Adipocyte (in vitro differentiated cells): ENCODE data around the gene ZCCHC17.

Source experiments
- DNase-seq: peaks from one replicate; pipeline ENCODE4 v3.0.0-alpha.2; 2015; ENCODE audit warnings: low read depth
- H3K27me3 ChIP-seq: replicated peaks from 2 replicates; pipeline ENCODE4 v1.7.0; 2013; ENCODE audit warnings: mild to moderate bottlenecking, low read length, moderate library complexity; ENCODE audit not compliant: control insufficient read depth, insufficient read depth
- H3K36me3 ChIP-seq: 2 replicates; pipeline ENCODE4 v1.7.0; 2013; ENCODE audit warnings: low read length, mild to moderate bottlenecking, moderate library complexity; ENCODE audit not compliant: control insufficient read depth, insufficient read depth, severe bottlenecking
- H3K4me1 ChIP-seq: 2 replicates; pipeline ENCODE4 v1.7.0; 2013; ENCODE audit warnings: mild to moderate bottlenecking, low read length, moderate library complexity; ENCODE audit not compliant: control insufficient read depth, insufficient read depth
- H3K4me3 ChIP-seq: 2 replicates; pipeline ENCODE4 v1.7.0; 2013; ENCODE audit warnings: mild to moderate bottlenecking, low read length, moderate library complexity
- H3K9ac ChIP-seq: 2 replicates; pipeline ENCODE4 v1.7.0; 2013; ENCODE audit warnings: mild to moderate bottlenecking, low read length, moderate library complexity
- H3K9me3 ChIP-seq: 2 replicates; pipeline ENCODE4 v1.7.0; 2013; ENCODE audit warnings: mild to moderate bottlenecking, low read length, moderate library complexity; ENCODE audit not compliant: control insufficient read depth

The ZCCHC17 gene

DNA sequence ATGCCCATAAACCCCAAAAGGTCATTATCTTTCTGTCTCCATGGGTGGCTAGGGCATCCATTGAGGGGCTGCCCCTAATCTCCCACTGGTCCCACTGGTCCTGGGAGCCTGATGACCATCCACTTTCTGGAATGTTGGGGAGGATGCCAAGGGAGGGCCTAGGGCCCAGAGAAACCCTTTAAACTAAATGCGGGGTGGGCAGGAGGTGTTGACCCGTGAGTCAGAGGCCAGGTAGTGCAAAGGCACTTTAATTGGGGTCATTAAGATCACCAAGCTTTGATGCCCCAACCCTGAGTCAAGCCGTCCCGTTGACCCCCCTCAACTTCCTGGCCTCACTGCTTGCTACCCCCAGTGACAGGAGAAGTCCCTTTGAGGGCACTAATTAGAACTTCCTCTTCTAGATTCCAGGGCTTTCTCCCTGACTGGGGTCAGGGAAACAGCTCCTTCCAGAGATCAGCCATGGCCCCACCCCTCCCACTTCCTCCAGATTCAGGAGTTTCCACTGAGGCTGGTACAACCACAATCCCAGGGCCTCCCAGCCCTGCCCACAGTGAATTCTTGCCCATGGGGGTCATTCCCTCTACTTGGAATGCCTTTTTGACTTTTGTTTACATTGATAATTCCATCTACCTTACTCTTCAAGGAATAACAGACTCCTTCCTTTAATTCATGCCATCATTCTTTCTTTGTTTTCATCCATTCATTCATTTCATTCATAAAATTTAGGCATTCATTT is 100.7 kb downstream of the ZCCHC17 start:
- no peaks in the 10 kb centered on the region for H3K36me3 ChIP-seq
- no peaks in the 10 kb centered on the region for H3K9me3 ChIP-seq
- H3K4me1 ChIP-seq, result peaks cover 23% of the 10 kb centered on the region
- peaks cover 4% of the 10 kb centered on the region for H3K27me3 ChIP-seq
- H3K9ac ChIP-seq, result no peak overlapping the region
- DNase-seq, result peak; percentile 13
- H3K4me3 ChIP-seq, result no peak overlapping the region

DNA sequence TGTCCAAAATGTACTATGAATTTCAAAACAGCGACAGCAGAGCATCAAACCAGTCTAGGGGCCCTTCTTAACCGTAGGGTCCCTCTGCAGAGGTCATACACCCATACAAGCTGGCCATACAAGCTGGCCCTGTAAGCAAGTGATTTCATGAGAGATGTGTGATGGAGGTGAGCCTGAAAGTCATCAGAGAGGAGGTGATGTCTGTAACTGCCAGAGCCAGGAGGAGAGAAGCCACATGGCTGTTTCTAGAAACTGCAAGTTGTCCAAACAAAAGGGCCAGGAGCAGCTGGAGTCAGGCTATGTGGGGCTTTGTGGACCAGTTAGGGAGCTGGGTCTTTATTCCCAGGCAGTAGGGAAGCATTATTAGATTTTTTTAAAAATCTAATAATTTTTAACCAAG is 101.4 kb downstream of the ZCCHC17 start:
- peaks cover 3% of the 10 kb centered on the region for H3K27me3 ChIP-seq
- H3K9ac ChIP-seq, result no peak overlapping the region
- H3K36me3 ChIP-seq, result no peaks in the 10 kb centered on the region
- no peaks in the 10 kb centered on the region for H3K9me3 ChIP-seq
- no peak overlapping the region for H3K4me3 ChIP-seq
- H3K4me1 ChIP-seq, result peaks cover 23% of the 10 kb centered on the region
- no peak for DNase-seq

DNA sequence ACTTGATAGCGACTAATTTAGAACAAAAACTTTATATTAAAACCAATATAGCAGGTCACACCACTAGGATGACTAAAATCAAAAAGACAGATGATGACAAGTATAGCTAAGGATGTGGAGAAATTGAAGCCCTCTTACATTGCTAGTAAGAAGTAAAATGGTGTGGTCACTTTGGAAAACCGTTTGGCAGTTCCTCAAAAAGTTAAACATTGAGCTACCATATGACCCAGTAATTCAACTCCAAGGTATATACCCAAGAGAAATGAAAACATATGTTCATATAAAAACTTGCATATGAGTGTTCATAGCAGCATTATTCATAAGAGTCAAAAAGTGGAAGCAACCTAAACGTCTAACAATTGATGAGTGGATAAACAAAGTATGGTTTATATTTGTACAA is 103.1 kb downstream of the ZCCHC17 start:
- DNase-seq, result no peak
- Histone ChIP-seq H3K9me3 (no peaks in the 10 kb centered on the region), H3K4me1 (peaks cover 18% of the 10 kb centered on the region), H3K9ac (no peak overlapping the region), H3K4me3 (no peak overlapping the region), H3K36me3 (no peaks in the 10 kb centered on the region), H3K27me3 (peaks cover under 1% of the 10 kb centered on the region)

DNA sequence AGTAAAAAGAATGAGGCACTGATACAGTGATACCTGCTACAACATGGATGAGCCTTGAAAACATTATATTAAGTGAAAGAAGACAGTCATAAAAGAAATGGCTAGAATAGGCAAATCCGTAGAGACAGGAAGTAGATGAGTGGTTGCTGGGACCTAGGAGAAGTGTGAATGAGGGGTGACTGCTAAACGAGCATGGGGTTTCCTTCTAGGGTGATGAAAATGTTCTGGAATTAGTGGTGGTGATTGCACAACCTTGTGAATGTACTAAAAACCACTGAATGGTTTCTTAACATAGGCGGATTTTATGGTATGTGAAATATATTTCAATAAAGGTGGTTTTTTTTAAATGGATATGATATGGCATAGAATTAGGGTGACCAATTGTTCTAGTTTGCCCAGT is 103.6 kb downstream of the ZCCHC17 start:
- Histone ChIP-seq H3K9ac (no peak overlapping the region), H3K4me1 (peaks cover 18% of the 10 kb centered on the region), H3K4me3 (no peak overlapping the region), H3K36me3 (no peaks in the 10 kb centered on the region), H3K27me3 (no peaks in the 10 kb centered on the region), H3K9me3 (no peaks in the 10 kb centered on the region)
- peak; percentile 63 for DNase-seq

DNA sequence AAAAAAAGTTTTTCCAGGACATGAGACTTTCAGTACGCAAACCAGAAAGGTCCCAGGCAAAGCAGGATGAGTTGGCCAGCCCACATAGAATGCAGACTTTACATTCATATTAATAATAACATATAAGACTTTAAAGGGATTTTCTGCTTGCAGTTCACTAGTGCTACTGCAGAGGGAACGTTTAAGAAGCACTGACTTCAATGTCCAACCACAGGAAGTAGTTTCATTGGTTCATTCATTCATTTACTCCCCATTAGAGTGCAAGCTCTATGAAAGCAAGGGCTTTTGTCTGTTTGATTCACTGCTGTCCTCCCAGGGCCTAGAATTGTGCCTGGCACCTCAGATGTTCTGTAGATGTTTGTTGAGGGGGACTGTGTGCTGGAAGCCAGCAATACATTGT is 104.4 kb downstream of the ZCCHC17 start:
- Histone ChIP-seq H3K27me3 (no peaks in the 10 kb centered on the region), H3K9ac (no peak overlapping the region), H3K4me3 (no peak overlapping the region), H3K9me3 (no peaks in the 10 kb centered on the region), H3K4me1 (peaks cover 18% of the 10 kb centered on the region), H3K36me3 (no peaks in the 10 kb centered on the region)
- DNase-seq, result peak; percentile 14

DNA sequence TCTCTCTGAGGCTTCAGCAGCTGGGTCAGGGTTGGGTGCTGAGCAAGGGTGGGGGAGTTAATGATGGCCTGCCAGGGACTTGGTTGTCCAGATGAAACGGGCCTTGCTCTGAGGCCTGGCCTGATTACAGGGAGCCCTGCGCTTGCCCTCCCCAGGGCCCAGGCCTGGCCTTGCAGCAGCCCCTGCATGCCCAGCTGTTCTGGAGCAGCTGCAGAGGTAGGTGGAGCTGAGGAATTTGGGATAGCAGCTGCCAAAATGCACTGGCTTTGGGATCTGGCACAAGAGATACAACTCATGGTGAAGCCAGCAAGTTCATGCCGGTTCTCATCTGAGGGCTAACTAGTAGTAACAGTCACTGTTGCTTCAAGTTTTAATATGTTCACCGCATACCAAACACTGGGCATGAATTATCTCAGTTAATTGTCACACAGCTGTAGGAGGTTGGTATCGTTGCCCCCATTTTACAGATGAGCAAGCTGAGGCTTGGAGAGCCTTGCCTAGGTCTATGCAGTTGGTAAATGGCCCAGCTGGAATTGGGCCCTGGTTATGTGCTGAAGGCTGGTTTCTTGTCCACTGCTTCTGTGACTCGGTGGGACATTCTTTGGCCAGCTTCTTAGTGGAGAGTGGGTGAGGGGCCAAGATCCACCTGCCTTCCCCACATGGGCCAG is 108.9 kb downstream of the ZCCHC17 start:
- peaks cover 14% of the 10 kb centered on the region for H3K4me1 ChIP-seq
- no peaks in the 10 kb centered on the region for H3K9me3 ChIP-seq
- no peaks in the 10 kb centered on the region for H3K36me3 ChIP-seq
- no peak overlapping the region for H3K9ac ChIP-seq
- H3K4me3 ChIP-seq, result no peak overlapping the region
- DNase-seq, result no peak
- H3K27me3 ChIP-seq, result peaks cover 2% of the 10 kb centered on the region

DNA sequence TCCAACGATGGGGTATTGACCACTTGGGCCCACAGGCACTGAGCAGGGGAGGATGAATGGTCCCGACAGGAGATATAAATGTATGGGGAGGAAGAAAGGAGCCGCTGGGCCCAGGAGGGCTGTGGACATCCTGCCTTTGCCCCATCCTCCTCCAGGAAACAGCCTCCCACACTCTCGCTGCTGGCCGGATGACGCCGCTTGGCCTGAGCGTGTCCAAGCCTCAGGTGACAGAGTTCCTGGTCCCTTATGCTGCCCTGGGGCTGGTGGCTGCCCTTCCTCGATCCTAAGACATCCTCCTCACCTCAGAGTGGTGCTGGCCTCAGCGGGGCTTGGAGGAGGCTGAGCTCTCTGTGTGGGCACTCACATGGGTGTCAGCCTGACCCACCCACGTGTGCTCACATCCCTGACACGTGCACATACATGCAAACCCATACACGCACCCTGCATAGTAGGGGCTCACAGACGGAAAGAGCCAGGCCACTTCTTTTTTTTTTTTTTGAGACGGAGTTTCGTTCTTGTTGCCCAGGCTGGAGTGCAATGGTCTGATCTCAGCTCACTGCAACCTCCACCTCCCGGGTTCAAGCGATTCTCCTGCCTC is 110.3 kb downstream of the ZCCHC17 start:
- no peaks in the 10 kb centered on the region for H3K36me3 ChIP-seq
- no peak overlapping the region for H3K4me3 ChIP-seq
- DNase-seq, result no peak
- H3K9ac ChIP-seq, result no peak overlapping the region
- H3K9me3 ChIP-seq, result no peaks in the 10 kb centered on the region
- peaks cover 21% of the 10 kb centered on the region for H3K4me1 ChIP-seq
- peaks cover 2% of the 10 kb centered on the region for H3K27me3 ChIP-seq

DNA sequence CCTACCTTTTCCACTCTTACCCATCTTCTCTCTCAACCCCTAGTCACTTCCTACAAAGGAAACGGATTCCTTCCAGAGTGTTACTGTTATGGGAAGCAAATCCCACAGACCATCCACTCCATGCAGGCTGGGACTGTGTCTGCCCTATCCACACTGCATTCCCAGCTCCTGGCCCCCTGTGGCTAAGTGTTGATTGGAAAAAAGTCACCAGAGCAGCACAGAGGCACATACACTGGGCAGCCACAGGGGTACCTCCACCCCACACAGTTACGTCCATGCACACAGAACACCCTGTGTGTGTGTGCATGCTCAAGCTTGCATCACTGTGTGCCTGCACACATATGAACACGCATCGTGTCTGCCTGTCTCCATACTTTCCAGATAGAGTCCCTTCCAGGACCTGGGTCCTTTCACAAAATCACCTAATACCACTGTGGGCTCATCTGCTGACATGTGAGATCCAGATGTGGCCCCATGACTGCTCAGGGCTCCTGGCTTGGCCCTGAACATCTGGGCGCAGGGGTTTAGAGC is 112.0 kb downstream of the ZCCHC17 start:
- Histone ChIP-seq H3K36me3 (no peaks in the 10 kb centered on the region), H3K27me3 (peaks cover 2% of the 10 kb centered on the region), H3K4me3 (no peak overlapping the region), H3K9ac (no peak overlapping the region), H3K4me1 (peaks cover 25% of the 10 kb centered on the region), H3K9me3 (no peaks in the 10 kb centered on the region)
- DNase-seq, result no peak

DNA sequence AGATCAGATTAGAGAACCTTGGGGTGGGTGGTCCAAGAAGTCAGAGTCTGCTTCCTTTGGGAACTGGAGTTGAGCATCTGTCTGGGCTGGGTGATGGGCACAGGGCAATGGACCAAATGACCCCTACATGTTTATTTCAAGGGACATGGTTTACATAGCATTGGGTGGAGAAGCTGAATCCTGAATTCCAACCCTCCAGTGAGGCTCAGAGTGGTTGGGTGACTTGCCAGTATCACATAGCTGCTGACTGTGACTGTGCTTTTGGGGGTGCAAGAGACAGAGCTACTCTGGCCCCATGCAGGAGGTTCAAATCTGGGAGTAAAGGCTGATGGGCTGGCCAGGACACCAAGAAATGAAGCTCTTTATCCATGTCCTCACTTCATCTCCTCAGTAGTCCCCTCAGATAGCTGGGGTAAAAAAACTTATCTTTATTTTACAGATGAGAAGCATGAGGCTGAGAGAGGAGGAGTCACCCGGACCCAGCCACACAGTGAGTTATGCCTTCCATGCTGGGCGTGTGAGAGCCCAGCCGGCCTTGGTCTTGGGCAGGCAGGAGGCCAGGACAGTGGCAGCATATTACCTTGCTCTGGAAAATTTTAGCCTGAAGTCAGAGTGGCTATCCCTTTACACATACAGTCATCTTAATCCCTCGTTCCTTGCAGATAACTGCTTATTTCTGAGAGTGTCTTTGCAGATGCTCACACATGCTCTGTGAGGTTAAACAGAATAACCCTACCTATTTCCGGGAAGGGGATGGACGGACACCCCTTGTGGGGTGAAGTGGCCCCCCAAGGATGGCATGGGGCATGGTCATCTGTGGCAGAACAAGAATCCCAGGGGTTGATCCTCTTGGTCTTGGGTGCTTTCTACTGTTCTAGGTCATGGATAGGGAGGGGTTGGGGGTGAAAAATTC is 113.4 kb downstream of the ZCCHC17 start:
- H3K36me3 ChIP-seq, result no peaks in the 10 kb centered on the region
- H3K9me3 ChIP-seq, result no peaks in the 10 kb centered on the region
- H3K27me3 ChIP-seq, result peaks cover 2% of the 10 kb centered on the region
- peaks cover 32% of the 10 kb centered on the region for H3K4me1 ChIP-seq
- peak overlapping the region; percentile 11 for H3K9ac ChIP-seq
- H3K4me3 ChIP-seq, result no peak overlapping the region
- peak; percentile 27 for DNase-seq

DNA sequence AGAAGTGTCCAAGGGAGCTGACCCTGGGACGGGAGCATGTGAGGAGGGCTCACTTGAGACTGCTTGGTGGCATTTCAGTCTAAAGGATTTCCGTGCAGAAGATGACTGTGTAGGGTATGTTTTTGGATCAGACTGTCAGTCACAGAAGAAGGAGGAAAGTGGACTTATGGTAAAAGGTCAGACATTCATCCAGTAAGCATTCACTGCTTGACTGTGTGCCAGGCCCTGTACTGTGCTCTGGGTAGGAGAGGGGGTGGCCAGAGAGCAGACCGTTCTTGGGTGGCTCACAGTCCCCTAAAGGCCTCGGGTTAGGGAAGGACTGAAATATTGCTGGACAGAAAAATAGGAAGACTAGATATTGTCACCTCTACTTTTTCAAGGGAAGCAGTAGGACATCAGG is 114.0 kb downstream of the ZCCHC17 start:
- H3K4me1 ChIP-seq, result peaks cover 32% of the 10 kb centered on the region
- H3K36me3 ChIP-seq, result no peaks in the 10 kb centered on the region
- no peak for DNase-seq
- H3K9ac ChIP-seq, result no peak overlapping the region
- peaks cover 2% of the 10 kb centered on the region for H3K27me3 ChIP-seq
- no peaks in the 10 kb centered on the region for H3K9me3 ChIP-seq
- no peak overlapping the region for H3K4me3 ChIP-seq
